Measurements from ENCODE around the gene NR3C1. TPM values are rescaled to one million over a fixed set of nuclear protein-coding genes. Genes with fewer than 3 reads are reported as not detected.

Gene NR3C1
- total and polyA plus RNA-seq, 2 of the 13 experiments (the other 11 are each of a cell fraction or from before 2014, with no cell fraction given), result 10.0 to 24.3 TPM

- TF ChIP-seq ZNF704 (CRISPR knock-in tag; IDR thresholded peaks at IDR 0.05; ENCODE audit: borderline replicate concordance) (no peak), ZNF407 (CRISPR knock-in tag; IDR thresholded peaks at IDR 0.05; ENCODE audit: not compliant biosample characterization) (no peak), NONO (IDR thresholded peaks at IDR 0.05) (no peak), NONO (CRISPR knock-in tag; conservative IDR thresholded peaks at IDR 0.05) (no peak)
Measured at GRCh38 chr5:143440448-143441115, 37.1 kb upstream of the NR3C1 start (continued).

Data from HepG2 (cell line).